ENCODE measurements around the gene TAL2.

The TAL2 gene

GRCh38 chr9:105706156-105706555, 43.9 kb downstream of the TAL2 start:
- FAIRE-seq (no peak), DNase-seq (ENCODE audit: low spot score) (no peak)

- no peak for FAIRE-seq
Measured at GRCh38 chr9:105708405-105708804, 46.1 kb downstream of the TAL2 start.

DNA sequence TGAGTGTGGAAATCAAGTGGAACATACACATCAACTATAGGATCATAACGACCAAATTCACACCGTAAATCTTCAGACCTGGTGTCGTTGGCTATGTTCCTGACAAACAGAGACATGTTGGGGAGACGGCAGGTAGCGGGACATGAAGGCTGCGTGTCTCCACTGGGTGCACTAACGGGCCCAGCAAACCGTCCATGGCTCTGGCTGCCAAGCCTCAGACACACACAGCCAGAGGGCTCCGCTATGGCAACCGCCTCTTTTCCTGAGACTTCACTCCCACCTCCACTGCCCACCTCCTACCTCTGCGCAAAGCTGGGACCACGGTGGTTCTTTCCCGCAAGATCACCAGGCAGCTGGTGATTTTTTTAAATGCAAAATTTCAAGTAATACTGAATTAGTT, 48.4 kb downstream of the TAL2 start:
- DNase-seq (ENCODE audit: low spot score) (no peak), FAIRE-seq (no peak)

More at GRCh38 chr9:105708405-105708804, 46.1 kb downstream of the TAL2 start:
- DNase-seq (ENCODE audit: low spot score): no peak

- DNase-seq (ENCODE audit: low spot score): no peak
- FAIRE-seq: no peak
Measured at GRCh38 chr9:105711867-105712266, 49.6 kb downstream of the TAL2 start.

DNA sequence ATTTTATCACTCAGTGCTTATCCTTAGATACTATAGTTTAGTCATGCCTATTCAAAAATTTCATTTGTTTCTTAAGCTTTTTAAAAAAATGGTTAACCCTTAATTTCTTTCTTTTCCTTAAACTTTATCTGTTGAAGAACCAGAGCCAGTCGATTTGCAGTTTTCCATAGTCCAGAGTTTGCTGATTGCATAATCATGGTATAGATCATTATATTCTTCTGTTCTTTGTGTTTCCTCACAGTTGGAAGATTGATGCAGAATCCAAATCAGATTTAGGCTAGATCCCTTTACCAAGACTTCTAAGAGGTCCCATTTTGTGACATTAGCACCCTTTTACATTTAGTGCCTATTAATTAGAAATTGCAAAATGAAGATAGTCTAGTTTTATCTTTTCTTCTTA, 50.0 kb downstream of the TAL2 start:
- FAIRE-seq: no peak
- no peak for DNase-seq (ENCODE audit: low spot score)

Measured in urothelium cell line (cell line).